ENCODE measurements around the gene TAOK1. TPM values are rescaled to one million over a fixed set of nuclear protein-coding genes. Genes with fewer than 3 reads are reported as not detected.
"Not testable (repeated sequence)": the region's sequence is repeated elsewhere in the genome, so short reads cannot be mapped to it uniquely, and the experiment has no call there.

TAOK1 gene
- total RNA-seq: 63.6 TPM

DNA sequence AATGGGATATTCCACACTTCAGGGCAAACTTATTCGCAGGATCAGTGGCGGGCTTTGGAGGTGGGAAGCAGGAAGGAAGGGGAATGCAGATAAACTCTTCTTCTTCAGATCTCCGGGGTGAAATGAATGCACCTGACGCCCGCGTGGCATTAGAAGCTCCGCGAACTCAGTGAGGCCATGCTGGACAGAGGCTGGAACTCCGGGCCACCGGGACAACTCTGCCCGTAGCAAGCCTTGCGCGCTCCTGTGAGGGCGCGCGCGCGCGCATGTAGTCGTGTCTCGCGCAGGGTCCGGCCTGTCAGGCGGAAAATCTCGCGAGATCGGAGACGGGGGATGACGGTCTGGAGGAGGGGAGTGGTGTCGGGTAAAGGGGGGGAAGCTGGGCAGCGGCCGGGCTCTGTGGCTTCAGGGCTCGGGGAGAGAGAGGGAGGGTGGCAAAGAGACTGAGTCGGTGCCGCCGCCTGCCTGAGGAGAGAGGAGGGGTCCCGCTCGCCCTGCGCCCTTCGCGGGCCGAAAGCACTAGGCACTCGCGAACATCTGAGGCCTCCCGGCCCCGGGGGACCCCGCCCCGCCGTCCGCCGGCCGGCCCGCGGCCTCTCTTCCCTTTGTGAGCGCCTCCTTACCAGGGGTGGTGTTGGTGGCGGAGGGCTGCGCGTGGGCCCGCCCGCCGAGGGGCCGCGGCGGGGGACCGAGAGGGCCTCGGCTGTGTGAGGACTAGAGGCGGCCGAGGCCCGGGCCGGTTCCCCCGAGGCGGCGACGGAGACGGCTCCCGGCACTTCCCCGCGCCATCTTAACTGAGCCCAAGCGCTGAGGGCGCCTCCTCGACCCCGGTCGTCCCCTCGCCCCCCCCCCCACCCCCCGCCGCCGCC is at the start of gene TAOK1:
Gene TAOK1, plus strand, starts transcription at position 382 of the 869 bp plus-strand sequence. CDS start 61,186 bp downstream, outside the sequence.
- peak; percentile 99 for DNase-seq

DNA sequence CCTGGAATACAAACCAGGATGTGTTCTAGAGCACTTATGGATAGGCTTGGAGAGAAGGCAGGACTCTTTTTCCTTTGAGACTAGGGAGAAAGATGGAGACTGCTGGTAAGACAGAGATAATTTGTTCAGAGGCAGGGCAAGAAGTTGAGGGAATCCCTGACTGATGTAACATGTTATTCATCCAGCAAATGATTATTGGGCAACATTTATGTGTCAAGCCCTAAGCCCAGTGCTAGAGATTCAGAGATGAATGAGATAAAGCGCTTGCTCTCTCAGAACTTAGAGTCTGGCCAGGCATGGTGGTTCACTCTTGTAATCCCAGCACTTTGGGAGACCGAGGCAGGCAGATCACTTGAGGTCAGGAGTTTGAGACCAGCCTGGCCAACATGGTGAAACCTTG is 48.4 kb upstream of the TAOK1 start:
- DNase-seq: no peak

DNA sequence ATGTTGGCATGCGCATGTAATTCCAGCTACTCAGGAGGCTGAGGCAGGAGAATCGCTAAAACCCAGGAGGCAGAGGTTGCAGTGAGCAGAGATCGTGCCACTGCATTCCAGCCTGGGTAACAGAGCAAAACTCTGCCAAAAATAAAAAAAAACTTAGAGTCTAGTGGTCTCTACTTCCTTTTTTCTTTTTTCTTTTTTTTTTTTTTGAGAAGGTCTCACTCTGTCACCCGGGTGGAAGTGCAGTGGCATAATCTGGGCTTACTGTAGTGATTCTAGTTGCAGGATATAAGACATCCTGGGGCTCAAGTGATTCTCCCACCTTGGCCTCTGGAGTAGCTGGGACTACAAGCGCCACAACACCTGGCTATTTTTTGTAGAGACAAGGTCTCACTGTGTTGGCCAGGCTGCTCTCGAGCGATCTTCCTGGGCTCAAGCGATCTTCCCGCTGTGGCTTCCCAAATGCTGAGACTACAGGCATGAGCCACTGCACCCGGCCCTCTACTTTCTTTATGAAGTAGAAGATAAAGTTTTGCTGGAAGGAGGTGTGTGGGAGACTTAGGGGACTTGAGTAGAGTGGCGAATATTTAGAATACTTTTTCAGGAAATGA is 47.9 kb upstream of the TAOK1 start:
- no peak for DNase-seq

DNA sequence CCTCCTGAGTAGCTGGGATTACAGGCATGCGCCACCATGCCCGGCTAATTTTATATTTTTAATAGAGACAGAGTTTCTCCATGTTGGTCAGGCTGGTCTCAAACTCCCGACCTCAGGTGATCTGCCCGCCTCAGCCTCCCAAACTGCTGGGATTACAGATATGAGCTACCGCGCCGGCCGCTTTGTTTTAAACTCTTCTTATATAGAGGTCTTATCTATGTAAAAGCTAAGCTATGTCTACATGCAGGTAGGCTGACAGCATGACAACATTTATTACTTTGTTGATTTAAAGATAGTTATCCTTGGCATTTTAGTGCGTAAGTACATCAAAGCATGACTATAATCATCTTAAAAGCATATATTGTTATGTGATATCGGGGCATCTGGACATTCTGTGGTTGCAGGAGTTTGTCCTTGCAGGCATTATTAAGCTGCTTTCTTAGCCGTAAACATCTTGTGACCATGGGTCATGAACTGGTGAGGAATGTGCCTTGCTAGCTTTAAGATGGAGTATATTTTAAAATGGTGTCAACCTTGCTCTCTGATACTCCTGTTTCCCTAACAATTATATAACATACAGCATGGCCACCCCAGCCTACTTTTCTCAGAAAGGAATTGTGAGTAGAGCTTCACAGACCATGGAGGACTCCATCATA is 45.8 kb upstream of the TAOK1 start:
- no peak for DNase-seq

DNA sequence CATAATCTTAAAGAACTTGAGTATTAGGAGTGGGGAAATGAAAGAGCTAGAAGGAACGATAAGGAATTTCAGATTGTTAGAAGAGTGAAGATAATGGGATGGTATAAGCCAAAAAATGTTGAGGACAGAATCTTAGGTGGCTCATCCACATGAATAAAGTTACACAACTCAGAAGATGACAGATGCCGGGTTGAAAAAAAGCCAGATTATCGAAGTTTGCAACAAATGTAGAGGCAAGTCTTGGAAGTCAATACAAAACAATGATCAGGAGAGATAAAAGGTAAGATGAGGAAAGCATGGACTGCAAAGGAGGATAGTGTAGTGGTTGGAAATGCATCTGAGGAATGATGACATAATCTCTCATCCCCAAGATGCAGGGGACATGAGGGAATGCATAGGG is 45.1 kb upstream of the TAOK1 start:
- DNase-seq: no peak

DNA sequence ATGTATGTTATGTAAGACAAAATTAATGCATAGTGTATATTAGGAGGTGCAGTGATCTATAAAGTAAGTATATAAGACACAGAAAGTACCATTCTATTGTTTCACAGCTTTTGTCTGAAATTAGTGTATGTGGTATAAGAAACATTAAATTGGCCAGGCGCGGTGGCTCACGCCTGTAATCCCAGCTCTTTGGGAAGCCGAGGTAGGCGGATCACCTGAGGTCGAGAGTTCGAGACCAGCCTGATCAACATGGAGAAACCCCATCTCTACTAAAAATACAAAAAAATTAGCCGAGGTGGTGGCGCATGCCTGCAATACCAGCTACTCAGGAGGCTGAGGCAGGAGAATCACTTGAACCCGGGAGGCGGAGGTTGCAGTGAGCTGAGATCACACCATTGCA is 44.7 kb upstream of the TAOK1 start:
- not testable (repeated sequence) for DNase-seq

DNA sequence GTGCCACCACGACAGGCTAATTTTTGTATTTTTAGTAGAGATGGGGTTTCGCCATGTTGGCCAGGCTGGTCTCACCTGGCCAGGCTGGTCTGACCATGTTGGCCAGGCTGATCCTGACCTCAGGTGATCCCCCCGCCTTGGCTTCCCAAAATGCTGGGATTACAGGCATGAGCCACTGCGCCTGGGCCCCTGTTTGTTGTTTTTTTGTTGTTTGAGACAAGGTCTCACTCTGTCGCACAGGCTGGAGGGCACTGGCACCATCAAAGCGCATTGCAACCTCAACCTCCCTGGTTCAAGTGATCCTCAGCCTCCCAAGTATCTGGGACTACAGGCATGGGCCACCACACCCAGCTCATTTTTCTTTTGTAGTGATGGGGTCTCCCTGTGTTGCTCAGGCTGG is 43.7 kb upstream of the TAOK1 start:
- DNase-seq: no peak

DNA sequence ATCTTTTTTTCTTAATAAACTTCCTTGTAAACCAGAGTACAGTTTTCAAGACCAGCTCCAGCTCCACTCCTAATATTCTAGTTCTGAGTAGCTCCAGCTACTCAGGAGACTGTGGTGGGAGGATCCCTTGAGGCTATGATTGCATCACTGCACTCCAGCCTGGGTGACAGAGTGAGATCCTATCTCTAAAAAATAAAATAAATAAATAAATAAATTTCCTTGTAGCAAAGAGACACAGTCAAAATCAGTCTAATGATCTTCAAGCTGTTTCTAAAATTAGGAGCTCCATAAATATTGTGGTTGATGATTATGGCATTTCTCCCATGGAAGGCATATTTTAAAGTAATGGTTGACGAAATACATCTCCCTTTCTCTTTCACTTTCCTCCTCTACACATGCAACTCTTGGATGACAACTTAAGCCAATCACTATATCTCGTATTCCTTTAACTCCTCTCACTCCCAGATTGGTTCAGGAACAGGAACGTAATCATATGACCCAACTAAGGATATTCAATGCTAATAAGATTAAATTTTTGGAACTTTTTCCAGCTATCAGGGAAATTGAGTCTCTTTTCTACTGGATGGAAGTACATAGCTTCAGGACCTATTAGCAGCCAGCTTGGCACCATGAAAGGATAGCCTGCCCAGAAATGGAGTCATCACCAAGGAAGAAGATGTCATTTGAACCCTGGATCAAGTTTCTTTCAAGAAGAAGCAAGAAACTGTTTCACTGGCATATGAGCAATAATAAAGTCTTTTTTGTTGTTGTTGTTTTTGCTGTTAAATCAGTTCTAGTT is 42.1 kb upstream of the TAOK1 start:
- no peak for DNase-seq

DNA sequence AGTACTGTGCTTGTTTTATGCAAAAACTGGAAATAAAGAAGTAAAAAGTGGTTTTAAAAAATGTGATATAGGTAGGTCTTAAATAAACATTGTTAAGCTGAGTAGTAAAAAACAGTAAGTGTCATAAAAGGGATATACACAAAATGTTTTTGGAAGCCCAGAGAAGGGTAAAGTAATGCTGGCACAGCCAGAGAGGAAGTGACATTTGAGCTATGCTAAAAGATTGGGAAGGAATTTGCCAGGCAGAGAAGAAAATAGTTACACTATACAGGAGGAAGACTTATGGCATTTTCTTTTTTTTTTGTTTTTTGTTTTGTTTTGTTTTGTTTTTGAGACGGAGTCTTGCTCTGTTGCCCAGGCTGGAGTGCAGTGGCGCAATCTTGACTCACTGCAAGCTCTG is 40.8 kb upstream of the TAOK1 start:
- no peak for DNase-seq

DNA sequence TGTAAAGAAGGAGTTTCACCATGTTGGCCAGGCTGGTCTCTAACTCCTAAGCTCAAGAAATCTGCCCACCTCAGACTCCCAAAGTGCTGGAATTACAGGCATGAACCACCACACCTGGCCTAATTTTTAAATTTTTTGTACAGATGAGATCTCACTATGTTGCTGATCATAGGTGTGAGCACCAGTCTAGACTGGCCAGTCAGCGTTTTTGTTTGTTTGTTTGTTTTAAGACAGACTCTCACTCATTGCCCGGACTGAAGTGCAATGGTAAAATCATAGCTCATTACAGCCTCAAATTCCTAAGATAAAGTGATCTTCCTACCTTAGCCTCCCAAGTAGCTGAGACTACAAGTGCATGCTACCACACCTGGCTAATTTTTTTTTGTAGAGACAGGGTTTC is 38.0 kb upstream of the TAOK1 start:
- no peak for DNase-seq

DNA sequence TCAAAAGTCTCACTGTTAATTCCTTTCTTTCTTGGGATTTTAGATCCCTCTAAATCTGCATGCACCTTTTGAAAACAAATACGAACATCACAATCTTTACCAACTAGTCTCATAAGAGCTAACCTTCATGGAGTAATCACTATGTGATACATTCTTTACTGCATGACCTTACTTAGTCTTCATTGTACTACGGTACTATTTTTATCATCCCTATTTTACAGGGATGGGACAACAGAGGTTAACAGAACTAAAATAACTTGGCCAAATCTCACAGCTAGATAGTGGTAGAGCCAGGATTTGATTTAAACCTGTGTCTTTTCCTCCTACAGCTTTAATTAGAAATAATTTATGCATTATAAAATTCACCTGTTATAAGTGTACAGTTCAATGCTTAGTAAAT is 32.9 kb upstream of the TAOK1 start:
- DNase-seq: no peak

DNA sequence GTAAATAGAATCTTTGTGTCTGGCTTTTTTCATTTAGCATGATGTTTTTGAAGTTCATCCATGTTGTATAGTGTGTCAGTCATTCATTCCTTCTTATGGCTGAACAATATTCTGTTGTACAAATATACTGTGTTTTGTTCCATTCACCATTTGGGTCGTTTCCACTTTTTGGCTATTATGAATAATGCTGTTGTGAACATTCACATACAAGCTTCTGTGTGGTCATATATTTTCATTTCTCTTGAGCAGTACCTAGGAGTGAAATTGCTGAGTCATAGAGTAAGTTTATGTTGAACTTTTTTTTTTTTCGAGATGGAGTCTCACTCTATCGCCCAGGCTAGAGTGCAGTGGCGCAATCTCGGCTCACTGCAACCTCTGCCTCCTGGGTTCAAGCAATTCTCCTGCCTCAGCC is 32.3 kb upstream of the TAOK1 start:
- DNase-seq: no peak

DNA sequence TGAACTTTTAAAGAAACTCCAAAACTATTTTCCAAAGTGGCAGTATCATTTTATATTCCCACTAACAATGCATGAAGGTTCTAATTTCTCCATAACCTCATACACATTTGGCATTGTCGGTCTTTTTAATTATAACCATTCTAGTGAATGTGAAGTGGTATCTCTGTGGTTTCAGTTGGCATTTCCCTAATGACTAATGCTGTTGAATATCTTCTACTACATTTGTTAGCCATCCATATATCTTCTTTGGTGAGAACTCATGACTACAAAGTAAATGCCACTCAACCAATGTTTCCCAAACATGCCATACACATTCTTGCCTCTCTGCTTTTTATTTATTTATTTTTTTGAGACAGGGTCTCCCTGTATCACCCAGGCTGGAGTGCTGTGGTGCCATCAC is 31.7 kb upstream of the TAOK1 start:
- DNase-seq: no peak

DNA sequence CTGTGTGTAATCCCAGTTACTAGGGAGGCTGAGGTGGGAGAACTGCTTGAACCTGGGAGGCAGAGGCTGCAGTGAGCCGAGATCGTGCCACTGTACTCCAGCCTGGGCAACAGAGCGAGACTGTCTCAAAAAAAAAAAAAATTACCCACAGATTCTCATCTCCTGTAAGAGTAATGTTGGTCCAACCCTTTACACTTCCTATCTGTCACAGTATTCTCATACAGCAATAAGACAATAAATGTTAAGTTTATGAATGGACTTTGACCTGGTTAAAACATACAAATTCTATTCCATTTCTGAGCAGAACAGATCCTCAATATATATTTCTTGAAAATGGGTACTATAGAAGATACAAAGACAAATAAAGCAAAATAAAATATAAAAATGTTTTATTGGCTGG is 30.4 kb upstream of the TAOK1 start:
- DNase-seq: no peak

DNA sequence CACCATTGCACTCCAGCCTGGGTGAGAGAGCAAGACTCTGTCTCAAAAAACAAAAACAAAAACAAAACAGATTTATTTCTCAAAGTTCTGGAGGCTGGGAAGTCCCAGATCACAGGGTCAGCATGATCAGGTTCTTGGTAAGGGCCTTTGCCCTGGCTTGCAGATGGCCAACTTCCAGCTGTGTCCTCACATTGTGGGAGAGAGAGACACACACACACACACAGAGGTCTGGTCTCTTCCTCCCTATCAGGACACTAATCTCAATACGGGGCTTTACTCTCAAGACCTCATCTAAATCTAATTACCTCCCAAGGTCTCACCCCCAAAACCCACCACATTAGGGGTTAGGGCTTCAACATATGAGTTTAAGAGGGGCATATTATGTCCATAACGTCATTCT is 26.4 kb upstream of the TAOK1 start:
- no peak for DNase-seq

DNA sequence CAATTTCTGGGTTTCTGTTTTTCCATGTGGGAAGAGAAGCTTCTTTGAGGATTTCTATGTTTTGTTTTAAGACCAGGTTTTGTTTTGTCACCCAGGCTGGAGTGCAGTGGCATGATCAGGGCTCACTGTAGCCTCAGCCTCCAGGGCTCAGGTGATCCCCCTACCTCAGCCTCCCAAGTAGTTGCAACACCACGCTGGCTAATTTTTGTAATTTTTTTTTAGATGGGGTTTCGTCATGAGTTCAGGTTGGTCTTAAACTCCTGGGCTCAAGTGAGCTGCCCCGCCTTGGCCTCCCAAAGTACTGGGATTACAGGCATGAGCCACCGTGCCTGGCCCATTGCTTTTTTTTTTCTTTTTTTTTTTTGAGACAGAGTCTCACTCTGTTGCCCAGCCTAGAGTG is 25.5 kb upstream of the TAOK1 start:
- DNase-seq: no peak

DNA sequence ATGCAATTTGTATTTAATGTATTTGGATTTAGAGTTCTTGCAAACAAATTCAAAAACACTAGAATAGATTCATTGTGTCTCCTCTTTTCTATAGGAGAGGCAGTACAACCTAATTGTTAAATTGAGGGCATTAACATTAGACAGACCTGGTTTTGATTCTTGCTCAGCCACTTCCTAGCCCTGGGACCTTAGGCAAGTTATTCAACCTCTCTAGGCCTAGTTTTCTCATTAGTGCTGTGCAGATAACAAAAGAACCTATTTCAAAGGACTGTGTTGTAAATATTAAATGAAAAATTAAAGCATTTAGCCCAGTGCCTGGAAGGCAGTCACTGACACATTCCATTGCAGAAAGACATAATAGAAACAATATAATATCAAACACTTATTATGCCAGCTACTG is 22.0 kb upstream of the TAOK1 start:
- no peak for DNase-seq

DNA sequence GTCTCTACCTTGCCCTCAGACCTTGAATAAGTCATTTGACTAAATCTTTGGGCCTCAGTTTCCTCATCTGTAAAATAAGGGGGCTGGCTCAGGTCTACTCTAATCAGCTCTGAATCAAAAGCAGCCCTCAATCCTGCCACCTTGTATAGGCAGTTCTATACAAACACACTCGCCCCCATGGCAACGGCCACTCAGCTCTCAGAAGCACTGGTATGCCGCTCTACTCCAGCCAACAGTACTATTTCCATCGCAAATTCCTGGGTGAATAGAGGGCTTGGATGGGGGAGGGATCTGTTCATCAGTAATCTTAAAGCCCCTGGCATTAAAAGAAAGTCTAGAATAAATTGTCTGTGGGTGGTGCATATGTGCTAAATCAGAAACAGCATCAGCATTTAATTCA is 21.2 kb upstream of the TAOK1 start:
- DNase-seq: no peak

DNA sequence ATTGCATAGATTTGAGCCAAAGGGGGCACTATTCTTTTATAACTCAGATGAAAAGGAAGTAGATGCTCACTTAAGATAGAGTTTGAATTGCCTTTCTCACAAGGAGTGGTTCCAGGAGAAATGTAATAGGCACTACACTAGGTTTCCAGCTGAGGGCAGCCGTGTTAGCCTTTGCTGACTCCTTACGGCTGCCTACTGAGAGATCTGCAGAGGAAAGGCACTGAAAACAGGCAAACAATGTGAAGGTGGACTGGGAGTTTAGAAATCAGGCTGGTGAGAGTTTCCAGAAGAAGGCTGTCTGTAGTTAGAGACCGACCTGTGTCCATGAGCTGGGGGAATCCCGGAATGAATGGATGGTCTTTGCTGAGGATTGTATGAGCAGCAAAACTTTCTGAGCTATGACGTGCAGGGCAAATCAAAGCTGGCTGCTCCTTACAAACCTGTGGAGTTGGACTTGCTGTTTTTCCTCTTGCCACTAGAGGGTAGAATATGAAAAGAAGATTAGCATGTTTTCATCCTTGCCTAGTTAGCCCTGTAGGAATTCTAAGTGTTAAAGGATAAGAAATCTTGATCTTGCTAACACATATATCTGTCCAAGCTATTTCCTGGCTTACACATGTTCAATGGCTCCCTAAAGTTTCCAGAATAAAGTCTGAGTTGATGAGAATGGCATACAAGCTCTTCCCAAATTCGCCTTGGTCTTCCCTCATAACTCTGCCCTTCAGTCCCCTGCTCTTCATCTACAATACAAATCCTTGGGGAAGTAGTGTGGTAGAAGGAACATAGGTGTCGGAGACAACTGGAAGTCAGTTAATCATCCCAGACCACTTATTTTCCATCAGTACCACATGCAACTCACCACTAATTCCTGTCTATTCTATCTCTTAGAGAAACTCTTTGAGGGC is 20.1 kb upstream of the TAOK1 start:
- DNase-seq: peak; percentile 87

DNA sequence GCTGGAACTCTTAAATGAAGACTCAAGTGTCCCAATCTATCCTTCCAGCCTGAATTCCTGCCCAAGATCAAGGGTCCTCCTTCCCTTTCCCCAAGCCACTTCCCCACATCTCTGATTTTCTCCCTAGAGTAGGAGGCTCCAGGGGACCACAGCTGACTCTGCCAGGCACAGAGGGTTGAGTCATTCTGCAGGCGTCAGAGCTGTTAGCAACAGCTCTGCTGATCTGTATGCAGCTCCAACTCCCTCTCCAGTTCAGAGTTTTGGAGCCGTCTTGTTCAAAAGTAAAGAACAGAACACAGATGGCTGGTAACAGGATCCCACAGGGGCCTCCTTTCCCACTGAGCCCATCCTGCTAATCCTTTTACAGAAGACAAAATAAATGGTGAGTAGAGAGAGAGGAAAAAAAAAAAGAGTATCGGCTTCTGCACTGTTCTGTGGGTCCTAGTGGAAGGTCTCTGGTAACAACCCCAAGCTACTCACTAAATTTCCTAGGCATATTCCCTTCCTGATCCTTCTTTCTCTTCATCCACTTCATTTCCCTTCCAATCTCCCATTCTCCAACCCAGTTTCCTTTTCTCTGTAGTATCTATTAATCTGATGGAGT is 13.4 kb upstream of the TAOK1 start:
- DNase-seq: peak; percentile 73

DNA sequence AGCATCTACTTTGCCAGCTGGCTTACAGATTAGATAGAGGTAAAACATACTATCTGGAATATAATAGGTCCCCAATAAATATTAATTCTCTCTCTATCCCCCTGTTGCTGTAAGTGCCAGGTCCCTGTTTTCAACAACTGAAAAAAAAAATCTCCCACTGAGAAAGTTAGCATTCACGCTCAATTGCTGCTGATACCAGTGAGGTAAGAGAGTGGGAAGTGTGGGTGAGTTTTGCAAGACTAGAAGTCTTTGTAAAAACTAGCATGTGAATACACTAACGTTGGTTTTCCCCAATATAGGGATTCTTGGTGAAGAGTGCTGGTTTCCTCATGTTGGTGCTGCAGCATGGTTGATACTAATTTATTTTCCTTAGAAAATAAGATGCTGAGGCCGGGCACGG is 11.7 kb upstream of the TAOK1 start:
- DNase-seq: no peak
